ENCODE measurements around the gene MUC4. TPM values are rescaled to one million over a fixed set of nuclear protein-coding genes. Genes with fewer than 3 reads are reported as not detected.

Gene MUC4
- total RNA-seq, 1 donor from 2014 or later = not detected

- H2AFZ ChIP-seq (replicated peaks) = no peak overlapping the region
- H3K27me3 Mint-ChIP-seq (ENCODE audit: insufficient read depth, low read depth) = peaks cover 5% of the 10 kb centered on the region
- H4K20me1 ChIP-seq (ENCODE audit: low read depth) = peaks cover 9% of the 10 kb centered on the region
- no peak overlapping the region for H3K27ac ChIP-seq
- no peak overlapping the region for H3K4me2 ChIP-seq
- TF ChIP-seq EZH2phosphoT487 (IDR thresholded peaks at IDR 0.05) = no peak
- TF ChIP-seq CTCF (IDR thresholded peaks at IDR 0.05) = no peak
- TF ChIP-seq EZH2 (IDR thresholded peaks at IDR 0.05) = no peak
- H3F3A ChIP-seq (ENCODE audit: low read depth) = peaks cover 45% of the 10 kb centered on the region
- no peaks in the 10 kb centered on the region for H3K9me3 ChIP-seq (ENCODE audit: low read depth)
- H3K4me3 ChIP-seq = no peak overlapping the region
- H3K4me1 Mint-ChIP-seq = peaks cover 28% of the 10 kb centered on the region
- no peak overlapping the region for H3K27ac Mint-ChIP-seq
- no peak overlapping the region for H3K9ac ChIP-seq
- no peaks in the 10 kb centered on the region for H3K79me2 ChIP-seq (ENCODE audit: low read depth)
- H3K36me3 Mint-ChIP-seq = peaks cover 16% of the 10 kb centered on the region
- H3K4me3 Mint-ChIP-seq = no peak overlapping the region
- peaks cover 39% of the 10 kb centered on the region for H3K4me1 ChIP-seq
- no peaks in the 10 kb centered on the region for H3K27me3 ChIP-seq
- DNase-seq (ENCODE audit: low spot score) = no peak
- no peaks in the 10 kb centered on the region for H3K36me3 ChIP-seq
- peaks cover 5% of the 10 kb centered on the region for H3K9me3 Mint-ChIP-seq
Observed at GRCh38 chr3:195700319-195700718, 111.4 kb downstream of the MUC4 start.

GRCh38 chr3:195699860-195700259 is 111.9 kb downstream of the MUC4 start:
- H3K4me1 ChIP-seq = peaks cover 39% of the 10 kb centered on the region
- no peaks in the 10 kb centered on the region for H3K27me3 ChIP-seq
- H2AFZ ChIP-seq (replicated peaks) = no peak overlapping the region
- no peak overlapping the region for H3K27ac ChIP-seq
- Mint-ChIP-seq H3K4me1 (peaks cover 28% of the 10 kb centered on the region), H3K36me3 (peaks cover 19% of the 10 kb centered on the region), H3K4me3 (no peak overlapping the region), H3K27me3 (ENCODE audit: insufficient read depth, low read depth) (peaks cover 7% of the 10 kb centered on the region), H3K9me3 (peaks cover 5% of the 10 kb centered on the region), H3K27ac (no peak overlapping the region)
- no peaks in the 10 kb centered on the region for H3K9me3 ChIP-seq (ENCODE audit: low read depth)
- no peak overlapping the region for H3K9ac ChIP-seq
- no peak for DNase-seq (ENCODE audit: low spot score)
- TF ChIP-seq EZH2phosphoT487 (IDR thresholded peaks at IDR 0.05) (no peak), EZH2 (IDR thresholded peaks at IDR 0.05) (no peak), CTCF (IDR thresholded peaks at IDR 0.05) (no peak)
- no peaks in the 10 kb centered on the region for H3K36me3 ChIP-seq
- H4K20me1 ChIP-seq (ENCODE audit: low read depth) = peaks cover 9% of the 10 kb centered on the region
- H3K79me2 ChIP-seq (ENCODE audit: low read depth) = no peaks in the 10 kb centered on the region
- H3F3A ChIP-seq (ENCODE audit: low read depth) = peaks cover 45% of the 10 kb centered on the region
- no peak overlapping the region for H3K4me3 ChIP-seq
- H3K4me2 ChIP-seq = no peak overlapping the region

- Histone ChIP-seq H3K9me3 (ENCODE audit: low read depth) (no peaks in the 10 kb centered on the region), H3F3A (ENCODE audit: low read depth) (peaks cover 45% of the 10 kb centered on the region), H3K4me1 (peaks cover 39% of the 10 kb centered on the region), H3K9ac (no peak overlapping the region), H2AFZ (replicated peaks) (no peak overlapping the region), H3K4me2 (peak overlapping the region; percentile 65), H3K4me3 (no peak overlapping the region), H3K79me2 (ENCODE audit: low read depth) (no peaks in the 10 kb centered on the region), H3K27me3 (no peaks in the 10 kb centered on the region), H3K27ac (no peak overlapping the region), H4K20me1 (ENCODE audit: low read depth) (peaks cover 9% of the 10 kb centered on the region), H3K36me3 (no peaks in the 10 kb centered on the region)
- no peak overlapping the region for H3K27ac Mint-ChIP-seq
- peaks cover 7% of the 10 kb centered on the region for H3K27me3 Mint-ChIP-seq (ENCODE audit: insufficient read depth, low read depth)
- DNase-seq (ENCODE audit: low spot score) = no peak
- peaks cover 5% of the 10 kb centered on the region for H3K9me3 Mint-ChIP-seq
- H3K4me1 Mint-ChIP-seq = peaks cover 28% of the 10 kb centered on the region
- peaks cover 19% of the 10 kb centered on the region for H3K36me3 Mint-ChIP-seq
- no peak for TF ChIP-seq EZH2 (IDR thresholded peaks at IDR 0.05)
- no peak for TF ChIP-seq EZH2phosphoT487 (IDR thresholded peaks at IDR 0.05)
- no peak for TF ChIP-seq CTCF (IDR thresholded peaks at IDR 0.05)
- no peak overlapping the region for H3K4me3 Mint-ChIP-seq
Observed at GRCh38 chr3:195699388-195699771, 112.3 kb downstream of the MUC4 start.

Data from neural progenitor cell (in vitro differentiated cells).